HepG2 (cell line): Measurements from ENCODE around the gene PAGE5. TPM values are rescaled to one million over a fixed set of nuclear protein-coding genes. Genes with fewer than 3 reads are reported as not detected.

Experiments
- ATAC-seq: fragments of 200-7000 bp; cut with Tn5 transposase; 3 replicates; pipeline ENCODE4 v1.9.1; 2020; ENCODE audit warnings: mild to moderate bottlenecking, moderate library complexity
- BruUV-seq: library from RNA; stranded (reverse); fragments of 400-500 nt; replicated peaks from 2 replicates; lab custom pipeline; 2021; lab: Mats Ljungman, UMichigan
- CTCF ChIA-PET: fragments of 300-600 bp; formaldehyde crosslinking; extraction: SDS; loops from one replicate; lab custom pipeline; 2021; ENCODE audit warnings: low total read pairs, inconsistent platforms, low intra/inter-chr PET ratio; lab: Yijun Ruan, JAX
- POLR2A ChIA-PET: fragments of 350-600 bp; sonication (Branson Sonifier 250); formaldehyde crosslinking; loops from one replicate; lab custom pipeline; 2020; ENCODE audit warnings: antibody characterized with exemption, inconsistent platforms; lab: Yijun Ruan, JAX
- DNase-seq: peaks from one replicate; pipeline ENCODE4 v3.0.0-alpha.2; 2015; ENCODE audit warnings: low spot score
- FAIRE-seq: peaks from 3 replicates; lab custom pipeline; 2011; peaks lifted over from hg19 to GRCh38; lab: Jason Lieb, UNC
- H2AFZ ChIP-seq: one replicate; pipeline ENCODE4 v1.6.1; 2011; ENCODE audit warnings: low read length, inconsistent platforms
- H3K27ac ChIP-seq: fragments of 300-600 bp; 3 replicates; pipeline ENCODE4 v1.8.0; 2011; ENCODE audit warnings: mixed run types, mild to moderate bottlenecking, mixed read lengths, low read length, inconsistent platforms; ENCODE audit not compliant: insufficient read depth; ENCODE audit errors: extremely low read length
- H3K27me3 ChIP-seq, 2 experiments: fragments of 200-600 bp in 1 of 2; 2 replicates in 1 of 2; 3 replicates in 1 of 2; pipeline versions ENCODE4 v1.6.0 to v1.8.0; 2011; ENCODE audit warnings: low read length in 2 of 2, mild to moderate bottlenecking in 2 of 2, moderate library complexity in 2 of 2, inconsistent platforms in 1 of 2; ENCODE audit not compliant: insufficient read depth in 2 of 2, control insufficient read depth in 1 of 2
- H3K36me3 ChIP-seq, 2 experiments: fragments of 200-600 bp in 1 of 2; replicated peaks in 1 of 2; 2 replicates in 1 of 2; 3 replicates in 1 of 2; pipeline versions ENCODE4 v1.5.1 to v1.8.0; 2011; ENCODE audit warnings: low read length in 2 of 2, inconsistent platforms in 1 of 2; ENCODE audit not compliant: insufficient read depth in 2 of 2, control insufficient read depth in 1 of 2
- H3K4me1 ChIP-seq: 2 replicates; pipeline ENCODE4 v1.5.1; 2012; ENCODE audit warnings: low read length, inconsistent platforms; ENCODE audit not compliant: insufficient read depth
- H3K4me2 ChIP-seq: 2 replicates; pipeline ENCODE4 v1.6.0; 2011; ENCODE audit warnings: low read depth, low read length, inconsistent platforms
- H3K4me3 ChIP-seq, 3 experiments: fragments of 200-600 bp in 1 of 3; sonication (generic), shearing (Covaris generic) in 1 of 3; replicated peaks in 1 of 3; 2 replicates each; pipeline ENCODE4 v1.5.1; 2011 to 2016; ENCODE audit warnings: low read length in 3 of 3, inconsistent platforms in 2 of 3, low read depth in 2 of 3, mild to moderate bottlenecking in 2 of 3, control low read depth in 1 of 3, mixed read lengths in 1 of 3; ENCODE audit not compliant: insufficient read depth in 1 of 3
- H3K79me2 ChIP-seq: one replicate; pipeline ENCODE4 v1.6.1; 2011; ENCODE audit warnings: low read length, inconsistent platforms; ENCODE audit not compliant: insufficient read depth
- H3K9ac ChIP-seq: 2 replicates; pipeline ENCODE4 v1.6.0; 2011; ENCODE audit warnings: mild to moderate bottlenecking, low read depth, low read length, inconsistent platforms; ENCODE audit not compliant: insufficient read depth
- H3K9me3 ChIP-seq: 2 replicates; pipeline ENCODE4 v1.5.1; 2012; ENCODE audit warnings: mild to moderate bottlenecking, low read length
- H4K20me1 ChIP-seq: 2 replicates; pipeline ENCODE4 v1.6.0; 2011; ENCODE audit warnings: inconsistent platforms, mild to moderate bottlenecking, low read length, moderate library complexity; ENCODE audit not compliant: insufficient read depth
- ADNP ChIP-seq: sonication (generic); formaldehyde crosslinking; IDR thresholded peaks from 2 replicates; pipeline ENCODE4 v1.4.0; 2020; ENCODE audit warnings: missing genetic modification reagents
- BCL6 ChIP-seq: IDR thresholded peaks from 2 replicates; pipeline ENCODE4 v1.6.1; 2016; ENCODE audit warnings: missing genetic modification reagents, missing compliant biosample characterization
- HDAC2 ChIP-seq: sonication (generic); formaldehyde crosslinking; IDR thresholded peaks from 2 replicates; pipeline ENCODE4 v1.4.0; 2020; ENCODE audit warnings: missing genetic modification reagents
- HNF4G ChIP-seq, 2 experiments: sonication (generic) in 1 of 2; formaldehyde crosslinking in 1 of 2; IDR thresholded peaks; 2 replicates each; pipeline versions ENCODE4 v1.4.0 to v1.6.1; 2011 to 2020; ENCODE audit warnings: borderline replicate concordance in 2 of 2, low read depth in 2 of 2, mild to moderate bottlenecking in 2 of 2, low read length in 1 of 2, missing genetic modification reagents in 1 of 2, moderate library complexity in 1 of 2
- HOXA3 ChIP-seq: sonication (generic); formaldehyde crosslinking; IDR thresholded peaks from 2 replicates; pipeline ENCODE4 v1.5.0; 2020; ENCODE audit warnings: missing genetic modification reagents
- HOXA9 ChIP-seq: sonication (generic); formaldehyde crosslinking; IDR thresholded peaks from 2 replicates; pipeline ENCODE4 v1.8.1; 2022; ENCODE audit warnings: missing genetic modification reagents, mild to moderate bottlenecking, moderate library complexity, borderline replicate concordance
- IKZF1 ChIP-seq: fragments of 450-650 bp; IDR thresholded peaks from 2 replicates; pipeline ENCODE4 v1.7.1; 2016
- MLX ChIP-seq: IDR thresholded peaks from 2 replicates; pipeline ENCODE4 v1.6.1; 2016
- MXI1 ChIP-seq: IDR thresholded peaks from 3 replicates; pipeline ENCODE4 v1.6.1; 2012; ENCODE audit warnings: low read depth, low read length, inconsistent platforms, borderline replicate concordance
- SNAI1 ChIP-seq: sonication (generic); formaldehyde crosslinking; IDR thresholded peaks from 2 replicates; pipeline ENCODE4 v1.5.0; 2020; ENCODE audit warnings: mild to moderate bottlenecking, missing genetic modification reagents, borderline replicate concordance
- SNAPC2 ChIP-seq: sonication (generic); formaldehyde crosslinking; IDR thresholded peaks from 2 replicates; pipeline ENCODE4 v1.8.1; 2022; ENCODE audit warnings: mild to moderate bottlenecking, missing genetic modification reagents
- TAF1 ChIP-seq: sonication (generic); formaldehyde crosslinking; IDR thresholded peaks from 2 replicates; pipeline ENCODE4 v1.4.0; 2020; ENCODE audit warnings: missing genetic modification reagents
- ZNF383 ChIP-seq: sonication (generic); formaldehyde crosslinking; IDR thresholded peaks from 2 replicates; pipeline ENCODE4 v1.4.0; 2020; ENCODE audit warnings: missing genetic modification reagents, mild to moderate bottlenecking, borderline replicate concordance
- ZNF598 ChIP-seq: sonication (generic); formaldehyde crosslinking; IDR thresholded peaks from 2 replicates; pipeline ENCODE4 v1.5.1; 2020; ENCODE audit warnings: mild to moderate bottlenecking, missing genetic modification reagents, borderline replicate concordance
- ZNF75D ChIP-seq: sonication (generic); formaldehyde crosslinking; IDR thresholded peaks from 2 replicates; pipeline ENCODE4 v1.8.1; 2023; ENCODE audit warnings: missing genetic modification reagents, mild to moderate bottlenecking, borderline replicate concordance
- ZSCAN21 ChIP-seq: sonication (generic); formaldehyde crosslinking; IDR thresholded peaks from 2 replicates; pipeline ENCODE4 v1.8.0; 2022; ENCODE audit warnings: mild to moderate bottlenecking, missing genetic modification reagents, moderate library complexity, borderline replicate concordance
- ZSCAN25 ChIP-seq: sonication (generic); formaldehyde crosslinking; IDR thresholded peaks from 2 replicates; pipeline ENCODE4 v1.8.0; 2022; ENCODE audit warnings: mild to moderate bottlenecking, missing genetic modification reagents
- WGBS: methylation state at CpG from one replicate; pipeline ENCODE4 v1.1.6; 2017; ENCODE audit warnings: low lambda C conversion rate; 5-methylcytosine and 5-hydroxymethylcytosine counted together
- in situ Hi-C: cut with HindIII; loops from 2 replicates; pipeline ENCODE4 v1.10.0; 2017; ENCODE audit warnings: low pct_unique_long_range_greater_than_20kb; ENCODE audit not compliant: extremely low pct_ligation_motif_present
- intact Hi-C: fragments of 100-400 bp; cut with micrococcal nuclease; formaldehyde crosslinking; loops from one replicate; pipeline ENCODE4 v1.10.0; 2022; ENCODE audit not compliant: unreplicated experiment
- polyA plus RNA-seq, 8 experiments: library from polyadenylated mRNA; depleted of rRNA in 3 of 8; stranded (reverse) in 7 of 8; unstranded in 1 of 8; fragments of >200 nt; fragmentation: Illumina TruSeq in 4 of 8; extraction: Trizol in 4 of 8; gene quantifications; 2 replicates each; pipeline versions ENCODE4 v1.2.1 to v1.2.3, GENCODE V29; 2011 to 2016; ENCODE audit warnings: low read depth in 4 of 8, missing spikeins in 1 of 8, mixed read lengths in 1 of 8; ENCODE audit not compliant: insufficient read depth in 1 of 8
- total RNA-seq, 5 experiments: library from RNA; depleted of rRNA; stranded (reverse); fragments of >200 nt; fragmentation: Illumina TruSeq; extraction: Trizol; gene quantifications; 2 replicates each; pipeline ENCODE4 v1.2.3, GENCODE V29; 2016; ENCODE audit warnings: low read depth in 1 of 5

PAGE5 gene
- total and polyA plus RNA-seq, 2 of the 13 experiments (the other 11 are each of a cell fraction or from before 2014, with no cell fraction given) = not detected

GRCh38 chrX:55213381-55213780 lies 6.8 kb upstream of the PAGE5 start:
- 41% methylated on average over 3 of the region's 3 CpGs for WGBS
- BruUV-seq = no TSS peak
- Histone ChIP-seq H2AFZ (no peak overlapping the region), H3K4me3 (no peak overlapping the region), H3K27me3 (no peaks in the 10 kb centered on the region), H3K4me2 (no peak overlapping the region), H3K27ac (no peak overlapping the region), H3K4me1 (no peaks in the 10 kb centered on the region), H4K20me1 (no peaks in the 10 kb centered on the region), H3K79me2 (no peaks in the 10 kb centered on the region), H3K36me3 (no peaks in the 10 kb centered on the region), H3K9me3 (no peaks in the 10 kb centered on the region), H3K9ac (no peak overlapping the region)
- in situ Hi-C loops = no loop called here
- ChIA-PET POLR2A (no interaction called here), CTCF (no interaction called here)
- DNase-seq = no peak
- TF ChIP-seq BCL6 (no peak), HOXA9 (no peak), TAF1 (no peak), HOXA3 (CRISPR knock-in tag) (no peak), HNF4G (IDR thresholded peaks at IDR 0.05; ENCODE audit: borderline replicate concordance, low read depth, low read length) (no peak), HNF4G (CRISPR knock-in tag; IDR thresholded peaks at IDR 0.05; ENCODE audit: borderline replicate concordance, low read depth) (no peak), HDAC2 (CRISPR knock-in tag) (no peak), ADNP (no peak), SNAPC2 (CRISPR knock-in tag) (no peak), ZNF75D (CRISPR knock-in tag) (no peak), MXI1 (no peak), ZSCAN21 (CRISPR knock-in tag) (no peak), ZSCAN25 (no peak), ZNF383 (CRISPR knock-in tag) (no peak), MLX (CRISPR knock-in tag) (no peak), ZNF598 (CRISPR knock-in tag) (no peak), SNAI1 (no peak), IKZF1 (no peak)
- ATAC-seq = no peak
- no peak for FAIRE-seq
- intact Hi-C loops = no loop called here
